Transverse colon (tissue), 3 donors: ENCODE data around the gene CWC15.

Source experiments
- EP300 ChIP-seq: sonication (generic); formaldehyde crosslinking; IDR thresholded peaks from one replicate; pipeline ENCODE4 v1.6.1; 2017; ENCODE audit warnings: antibody characterized with exemption, low read depth
- TF ChIP-seq, protein P1 (sequence below), 5 experiments: fragments of 200-600 bp in 3 of 5; fragments of 450-650 bp in 2 of 5; sonication (generic) in 3 of 5; IDR thresholded peaks; 1 replicate in 2 of 5; 2 replicates in 3 of 5; pipeline ENCODE4 v1.5.1; 2016 to 2017; ENCODE audit warnings: antibody characterized with exemption in 5 of 5, inconsistent platforms in 3 of 5, mild to moderate bottlenecking in 2 of 5, moderate library complexity in 1 of 5

DNA sequence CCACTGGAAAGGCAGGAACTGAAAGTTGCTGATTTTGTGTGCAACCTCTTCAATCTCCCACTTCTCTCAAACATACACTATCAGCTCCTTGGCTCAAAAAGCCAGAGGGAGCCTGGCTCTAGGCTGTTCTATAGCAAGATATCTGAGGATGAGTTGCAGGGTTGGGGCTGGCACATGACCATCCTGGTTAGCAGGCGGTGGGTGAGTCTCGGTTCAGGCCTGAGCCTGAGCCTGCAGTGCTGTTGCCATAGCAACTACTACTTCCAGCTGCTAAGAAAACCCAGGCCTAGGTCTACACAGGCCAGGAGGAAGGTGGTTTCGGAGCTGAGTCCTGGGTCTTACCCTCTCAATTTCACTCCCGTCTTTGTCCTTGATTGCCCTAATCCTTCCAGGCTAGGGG, 39.0 kb downstream of the CWC15 start:
- TF ChIP-seq, protein P1, sequence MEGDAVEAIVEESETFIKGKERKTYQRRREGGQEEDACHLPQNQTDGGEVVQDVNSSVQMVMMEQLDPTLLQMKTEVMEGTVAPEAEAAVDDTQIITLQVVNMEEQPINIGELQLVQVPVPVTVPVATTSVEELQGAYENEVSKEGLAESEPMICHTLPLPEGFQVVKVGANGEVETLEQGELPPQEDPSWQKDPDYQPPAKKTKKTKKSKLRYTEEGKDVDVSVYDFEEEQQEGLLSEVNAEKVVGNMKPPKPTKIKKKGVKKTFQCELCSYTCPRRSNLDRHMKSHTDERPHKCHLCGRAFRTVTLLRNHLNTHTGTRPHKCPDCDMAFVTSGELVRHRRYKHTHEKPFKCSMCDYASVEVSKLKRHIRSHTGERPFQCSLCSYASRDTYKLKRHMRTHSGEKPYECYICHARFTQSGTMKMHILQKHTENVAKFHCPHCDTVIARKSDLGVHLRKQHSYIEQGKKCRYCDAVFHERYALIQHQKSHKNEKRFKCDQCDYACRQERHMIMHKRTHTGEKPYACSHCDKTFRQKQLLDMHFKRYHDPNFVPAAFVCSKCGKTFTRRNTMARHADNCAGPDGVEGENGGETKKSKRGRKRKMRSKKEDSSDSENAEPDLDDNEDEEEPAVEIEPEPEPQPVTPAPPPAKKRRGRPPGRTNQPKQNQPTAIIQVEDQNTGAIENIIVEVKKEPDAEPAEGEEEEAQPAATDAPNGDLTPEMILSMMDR (IDR thresholded peaks at IDR 0.05) = no peak
- no peak for TF ChIP-seq EP300
